IPS-18c (cell line): ENCODE data around the gene NT5E.

Experiments
- H3K4me3 ChIP-seq: 2 replicates; pipeline ENCODE4 v1.7.0; 2013; ENCODE audit warnings: low read depth, mild to moderate bottlenecking, low read length, moderate library complexity; ENCODE audit not compliant: insufficient read depth
- H3K9me3 ChIP-seq: one replicate; pipeline ENCODE4 v1.6.1; 2013; ENCODE audit warnings: mild to moderate bottlenecking, low read length, moderate library complexity; ENCODE audit not compliant: control insufficient read depth, insufficient read depth

NT5E gene

DNA sequence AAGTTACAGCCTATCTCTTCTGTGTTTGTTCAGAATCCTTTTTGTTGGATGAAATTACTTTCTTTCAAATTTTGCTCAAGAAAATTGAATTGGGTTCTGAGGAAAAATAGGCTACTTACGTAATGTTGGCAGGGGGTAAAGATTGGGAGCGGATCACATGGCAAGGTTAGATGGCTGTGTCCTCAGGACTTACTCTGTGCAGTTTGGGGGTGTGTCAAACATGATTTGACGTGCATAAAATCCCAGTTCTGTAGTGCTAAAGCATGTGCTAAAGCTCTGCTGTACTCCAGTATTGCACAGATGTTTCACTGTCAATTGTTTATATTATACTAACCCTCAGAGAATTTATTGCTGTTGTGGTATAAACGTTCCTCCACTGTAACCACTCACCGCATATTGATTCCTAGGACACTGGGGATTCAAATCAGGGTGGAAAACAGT lies 2.6 kb downstream of the NT5E start:
- no peak overlapping the region for H3K4me3 ChIP-seq
- peaks cover 2% of the 10 kb centered on the region for H3K9me3 ChIP-seq

DNA sequence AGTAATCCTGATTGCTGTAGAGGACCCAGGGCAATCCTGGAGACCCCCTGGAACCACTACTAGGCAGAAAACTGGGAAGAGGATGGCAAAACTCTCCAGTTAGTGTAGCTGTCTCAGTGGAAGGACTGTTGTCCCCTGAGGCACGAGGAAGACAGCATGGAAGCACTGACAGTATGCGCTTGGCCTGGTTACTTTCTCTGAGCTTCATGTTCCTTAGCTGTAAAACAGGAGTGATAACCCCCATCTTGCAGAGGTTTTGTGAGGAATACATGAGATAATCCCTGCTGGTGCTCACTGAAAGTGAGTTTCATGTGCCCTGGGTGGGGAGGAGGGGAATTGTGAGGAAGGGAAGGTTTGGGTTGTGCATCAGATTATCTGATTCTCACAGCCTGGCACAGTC lies 3.2 kb downstream of the NT5E start:
- H3K9me3 ChIP-seq = peaks cover 2% of the 10 kb centered on the region
- H3K4me3 ChIP-seq = no peak overlapping the region

DNA sequence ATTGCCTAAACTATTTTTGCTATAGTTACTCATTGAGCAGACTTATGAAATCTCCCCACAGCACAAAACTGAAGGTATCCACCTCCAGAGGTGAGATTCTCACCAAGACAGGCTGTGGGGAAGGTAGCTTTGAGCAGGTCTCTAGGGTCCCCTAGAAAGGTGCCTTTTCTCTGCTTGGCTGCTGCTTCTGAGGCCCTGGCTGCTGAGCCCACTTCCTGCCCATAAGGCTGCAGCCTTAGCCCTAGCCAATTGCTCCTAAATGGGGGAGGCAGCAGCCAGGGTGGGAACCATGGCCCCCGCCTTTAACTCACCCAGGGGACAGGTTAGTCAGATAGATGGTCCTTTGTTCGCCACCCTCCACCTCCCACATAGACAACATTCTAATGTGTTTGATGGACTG lies 3.6 kb downstream of the NT5E start:
- H3K4me3 ChIP-seq = no peak overlapping the region
- peaks cover 2% of the 10 kb centered on the region for H3K9me3 ChIP-seq

DNA sequence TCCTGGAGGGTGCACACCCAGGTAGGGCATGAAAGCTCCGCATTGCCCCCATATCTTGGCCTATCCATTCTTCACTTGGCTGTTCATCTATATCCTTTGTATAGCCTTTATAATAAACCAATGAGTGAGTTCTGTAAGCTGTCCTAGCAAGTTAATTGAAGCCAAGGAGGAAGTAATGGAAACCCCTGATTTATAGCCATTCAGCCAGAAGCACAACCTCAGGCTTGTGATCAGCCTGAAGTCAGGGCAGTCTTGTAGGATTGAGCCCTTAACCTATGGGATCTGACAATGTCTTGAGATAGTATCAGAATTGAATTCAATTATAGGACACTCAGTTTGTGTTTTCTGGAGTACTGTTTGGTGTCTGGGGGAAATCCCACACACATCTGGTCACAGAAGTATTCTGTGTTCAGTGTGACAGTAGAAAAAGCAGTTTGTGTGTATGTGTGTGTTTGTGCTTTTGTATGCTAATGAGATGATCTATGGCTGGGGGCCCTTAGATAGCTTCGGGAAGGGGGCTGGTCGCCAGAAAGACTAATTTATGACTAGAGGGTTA lies 5.7 kb downstream of the NT5E start:
- Histone ChIP-seq H3K9me3 (no peaks in the 10 kb centered on the region), H3K4me3 (no peak overlapping the region)

DNA sequence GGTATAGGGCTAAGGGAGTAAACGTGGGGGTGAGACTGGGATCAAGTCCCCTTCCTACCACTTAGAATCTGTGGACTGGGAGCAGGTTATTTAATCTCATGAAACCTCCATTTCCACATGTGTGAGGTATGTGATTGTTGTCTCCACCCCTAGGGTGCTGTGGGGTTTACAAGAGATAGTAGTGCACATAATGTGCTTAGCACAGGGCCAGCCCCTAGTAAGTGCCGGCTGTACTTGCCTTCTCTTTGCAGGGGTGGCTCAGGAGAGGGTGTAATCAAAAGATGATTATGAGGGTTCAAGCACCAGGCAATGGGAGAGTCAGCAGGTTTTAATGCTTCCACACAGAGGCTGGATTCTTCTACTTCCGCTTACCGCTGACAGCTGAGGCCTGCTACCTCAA lies 6.9 kb downstream of the NT5E start:
- H3K4me3 ChIP-seq = no peak overlapping the region
- H3K9me3 ChIP-seq = no peaks in the 10 kb centered on the region

DNA sequence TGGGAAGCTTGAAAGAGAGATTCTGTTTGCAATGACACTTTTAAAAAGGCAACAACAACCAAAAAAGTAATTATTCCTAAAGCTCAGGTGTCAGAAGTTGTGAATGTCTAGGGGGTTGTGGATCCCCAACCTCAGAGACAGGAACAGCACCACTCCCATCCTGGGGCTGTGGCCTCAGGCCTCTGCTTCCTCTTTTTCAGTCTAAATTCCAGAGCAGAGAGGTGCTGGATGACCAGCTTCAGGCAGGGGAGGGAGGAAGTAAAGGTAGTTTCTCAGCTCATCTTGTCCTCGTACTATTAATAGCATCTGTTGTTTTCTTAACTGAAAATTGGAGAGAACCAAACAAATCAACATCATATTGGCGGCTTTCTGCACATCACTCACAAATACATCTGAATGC lies 8.3 kb downstream of the NT5E start:
- H3K4me3 ChIP-seq = no peak overlapping the region
- no peaks in the 10 kb centered on the region for H3K9me3 ChIP-seq

DNA sequence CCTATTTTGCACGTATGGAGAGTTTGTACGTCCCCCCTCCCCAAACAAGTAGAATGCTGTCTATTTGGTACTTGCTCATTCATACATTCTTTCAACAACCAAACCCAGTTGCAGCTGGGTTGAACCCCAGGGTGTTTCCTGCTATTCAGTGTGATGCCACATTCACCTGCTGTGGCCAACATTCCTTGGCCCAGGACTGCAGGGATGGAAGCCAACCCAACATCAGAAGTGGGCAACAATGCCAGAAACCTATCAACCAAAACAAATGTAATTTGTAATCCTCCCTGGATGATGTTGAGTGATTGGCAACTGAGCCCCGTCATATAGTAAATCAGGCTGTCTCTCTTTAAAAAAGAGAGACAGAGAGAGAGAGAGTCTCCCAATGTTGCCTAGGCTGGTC lies 8.9 kb downstream of the NT5E start:
- H3K9me3 ChIP-seq = no peaks in the 10 kb centered on the region
- no peak overlapping the region for H3K4me3 ChIP-seq

DNA sequence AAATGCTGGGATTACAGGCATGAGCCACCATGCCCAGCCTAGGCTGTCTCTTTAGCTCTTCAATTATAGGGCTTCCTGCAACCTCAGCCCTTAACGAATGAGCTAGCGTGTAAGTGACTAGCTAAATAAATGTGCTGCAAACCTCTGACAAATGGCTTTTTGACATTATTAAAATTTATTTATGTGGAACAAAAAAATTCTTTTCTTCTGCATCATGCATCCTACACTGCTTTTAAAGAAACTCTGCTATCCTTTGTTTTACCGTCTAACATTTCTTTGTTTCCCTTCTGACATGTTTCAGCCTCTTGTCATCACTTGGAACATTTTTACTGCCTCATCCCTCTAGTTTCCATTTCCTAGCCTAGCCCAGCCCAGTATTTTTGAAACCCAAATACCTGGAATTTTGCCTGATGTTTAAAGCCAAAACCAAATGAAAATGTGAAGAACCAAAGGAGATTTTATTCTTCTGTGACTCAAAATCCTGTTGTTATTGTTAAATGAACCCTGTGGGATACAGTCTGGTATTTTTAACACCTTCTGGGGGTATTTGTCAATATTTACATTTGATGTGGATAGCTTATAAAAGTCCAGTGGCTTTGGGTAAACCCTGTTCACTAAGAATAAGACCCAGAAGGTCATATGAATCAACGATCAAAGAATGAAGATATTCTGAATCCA lies 9.5 kb downstream of the NT5E start:
- H3K4me3 ChIP-seq = no peak overlapping the region
- H3K9me3 ChIP-seq = no peaks in the 10 kb centered on the region

DNA sequence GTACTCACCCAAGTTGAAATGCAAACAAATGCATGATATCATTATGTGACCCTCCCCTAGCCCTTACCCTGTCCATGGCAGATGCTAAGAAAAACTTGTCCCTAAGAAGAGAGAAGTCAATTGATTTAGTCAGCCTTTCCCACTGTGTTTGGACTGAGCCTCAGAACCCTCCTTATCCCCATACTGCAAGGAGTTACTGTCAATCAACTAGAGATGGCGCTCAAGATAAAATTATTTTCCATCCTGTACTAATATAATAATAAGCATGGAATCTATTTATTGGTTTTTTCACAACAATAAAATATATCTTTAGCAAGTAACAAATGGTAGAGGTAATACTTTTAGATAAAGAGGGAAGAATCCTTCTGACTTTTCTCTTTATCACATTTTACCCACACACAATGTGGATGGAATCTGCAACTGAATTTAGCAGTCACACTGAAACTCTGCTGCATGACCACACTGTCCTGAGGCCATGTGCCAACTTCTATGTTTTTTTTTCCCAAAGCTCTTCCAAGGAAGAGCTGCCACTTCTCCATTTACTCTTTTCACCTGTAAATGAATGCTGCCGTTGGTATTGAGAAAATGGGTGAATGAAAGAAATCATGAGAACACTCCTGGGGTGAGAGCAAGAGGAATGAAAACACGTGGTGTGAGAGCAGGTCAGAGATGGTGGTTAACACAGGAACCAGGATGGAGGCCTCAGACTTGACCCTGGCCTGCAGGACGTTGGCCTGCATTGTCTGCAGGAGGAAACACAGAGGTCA lies 10.5 kb downstream of the NT5E start:
- H3K9me3 ChIP-seq = no peaks in the 10 kb centered on the region
- H3K4me3 ChIP-seq = no peak overlapping the region

DNA sequence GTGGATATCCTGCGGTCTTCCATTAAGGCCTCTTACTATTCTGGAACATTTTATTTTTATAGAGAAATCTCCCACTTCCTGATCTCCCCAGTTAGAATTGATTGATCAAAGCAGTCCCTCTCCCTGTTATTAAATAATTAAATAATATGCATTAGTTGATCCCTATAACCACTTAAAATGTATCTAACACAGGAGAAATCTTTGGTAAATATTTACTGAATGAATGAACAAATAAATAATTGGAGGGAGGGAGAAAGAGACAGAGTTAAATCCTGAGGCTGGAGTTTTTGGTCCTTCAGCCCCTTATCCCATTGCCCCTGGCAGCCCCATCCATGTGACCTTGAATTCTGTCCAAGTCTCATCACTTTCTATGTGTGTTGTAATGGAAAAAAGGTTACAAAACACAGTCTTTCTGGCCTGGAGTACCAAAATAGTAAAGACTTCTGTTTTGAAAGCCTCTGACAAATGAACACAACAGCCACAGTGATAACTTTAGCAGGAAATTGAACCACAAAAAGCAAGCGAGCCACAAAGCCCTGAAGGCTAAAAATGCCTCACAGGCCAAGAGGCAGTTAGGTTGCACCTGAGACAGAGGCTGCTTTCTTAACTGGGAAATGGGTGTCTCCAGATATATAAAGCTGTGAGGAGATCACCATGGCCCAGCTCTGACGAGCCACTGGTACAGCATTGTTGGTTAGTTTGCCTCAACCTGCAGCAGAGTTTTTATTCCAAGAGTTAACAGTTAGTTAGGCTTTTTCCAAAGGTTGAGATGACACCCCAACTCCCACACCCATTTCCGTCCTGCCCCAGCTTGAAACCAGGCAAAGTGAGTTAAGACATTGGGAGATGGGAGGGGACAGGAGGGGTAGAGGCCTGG lies 11.3 kb downstream of the NT5E start:
- Histone ChIP-seq H3K9me3 (no peaks in the 10 kb centered on the region), H3K4me3 (no peak overlapping the region)

DNA sequence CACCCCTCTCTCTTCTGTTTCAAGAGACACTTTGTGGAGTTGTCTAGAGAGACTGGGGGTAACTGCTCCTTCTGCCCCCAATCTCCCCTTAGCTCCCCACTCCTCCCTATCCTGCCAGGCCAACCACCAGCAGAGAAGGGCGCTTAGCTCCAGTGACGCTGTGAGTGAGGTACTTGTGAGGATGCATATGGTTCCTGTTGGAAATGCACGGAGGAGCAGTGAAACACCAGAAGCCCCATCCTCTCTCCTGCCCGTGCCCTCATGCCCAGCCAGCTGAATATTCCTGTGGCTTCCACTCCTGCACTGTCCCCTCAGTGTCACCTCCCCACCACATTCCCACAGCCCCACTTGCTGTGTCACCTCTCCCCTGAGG lies 11.9 kb downstream of the NT5E start:
- Histone ChIP-seq H3K4me3 (no peak overlapping the region), H3K9me3 (no peaks in the 10 kb centered on the region)

DNA sequence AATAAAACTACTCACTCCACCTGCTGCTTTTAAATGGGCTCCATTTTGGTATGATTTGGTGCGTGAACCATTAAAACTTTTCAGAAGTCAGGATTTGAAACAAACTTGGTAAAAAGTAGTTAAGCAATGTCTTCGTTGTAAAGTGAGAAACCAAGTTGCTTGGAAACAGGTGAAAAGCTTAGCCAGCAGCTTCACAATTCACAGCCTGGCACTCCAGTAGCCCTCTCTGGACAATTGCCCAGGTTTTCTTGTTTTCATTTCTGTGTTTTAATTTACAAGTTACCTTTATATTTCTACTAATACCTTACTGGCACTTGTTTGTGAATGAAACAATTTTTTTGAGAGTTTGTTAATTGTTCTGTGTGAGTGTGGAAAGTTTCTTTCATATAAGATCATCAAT lies 12.8 kb downstream of the NT5E start:
- Histone ChIP-seq H3K4me3 (no peak overlapping the region), H3K9me3 (no peaks in the 10 kb centered on the region)

DNA sequence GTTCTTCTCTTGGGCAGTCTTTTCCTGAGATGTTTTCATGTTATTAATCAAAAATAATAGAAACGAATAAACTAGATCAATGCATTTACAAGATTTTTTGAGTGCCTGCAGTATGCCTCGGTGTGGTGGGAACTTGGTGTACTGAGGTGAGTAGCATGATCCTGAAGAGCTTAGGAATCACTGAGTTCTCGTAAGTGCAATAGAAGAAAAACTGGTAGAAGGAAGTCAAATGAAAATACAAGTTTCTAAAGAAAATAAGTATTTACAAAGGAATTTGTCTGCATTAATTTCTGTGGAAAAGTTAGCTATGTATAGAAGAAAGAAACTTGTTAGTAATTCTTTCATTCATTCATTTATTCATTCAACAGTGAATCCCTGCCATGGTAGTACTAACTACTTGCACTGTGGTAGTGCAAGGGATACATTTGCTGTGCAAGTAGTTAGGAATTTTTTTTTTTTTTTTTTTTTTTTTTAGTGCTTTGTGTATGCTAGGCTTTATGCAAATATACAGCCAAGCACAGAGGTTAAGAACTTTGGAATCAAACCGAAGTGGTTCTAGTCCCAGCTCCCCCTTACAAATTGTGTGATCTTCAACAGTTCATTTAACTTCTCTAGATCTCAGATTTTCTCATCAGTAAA lies 13.9 kb downstream of the NT5E start:
- Histone ChIP-seq H3K4me3 (no peak overlapping the region), H3K9me3 (no peaks in the 10 kb centered on the region)

DNA sequence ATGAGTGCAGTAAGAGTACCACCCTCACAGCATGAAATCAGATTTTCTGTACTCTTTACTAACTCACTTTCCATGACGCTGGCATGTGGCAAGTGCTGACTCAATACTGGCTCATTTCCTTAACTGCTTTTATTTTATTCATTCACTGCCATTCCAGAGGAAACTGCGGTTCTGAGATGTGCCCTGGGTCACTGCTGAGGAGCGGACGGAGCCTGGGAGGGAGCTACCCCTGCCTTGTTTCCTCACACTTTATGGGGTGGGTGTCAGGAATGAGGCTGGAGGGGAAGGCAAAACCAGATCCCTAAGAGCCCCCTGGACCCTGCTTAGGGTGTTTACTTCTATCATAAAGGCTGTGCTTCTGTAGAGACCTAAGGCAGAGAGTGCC lies 14.4 kb downstream of the NT5E start:
- Histone ChIP-seq H3K4me3 (no peak overlapping the region), H3K9me3 (no peaks in the 10 kb centered on the region)

DNA sequence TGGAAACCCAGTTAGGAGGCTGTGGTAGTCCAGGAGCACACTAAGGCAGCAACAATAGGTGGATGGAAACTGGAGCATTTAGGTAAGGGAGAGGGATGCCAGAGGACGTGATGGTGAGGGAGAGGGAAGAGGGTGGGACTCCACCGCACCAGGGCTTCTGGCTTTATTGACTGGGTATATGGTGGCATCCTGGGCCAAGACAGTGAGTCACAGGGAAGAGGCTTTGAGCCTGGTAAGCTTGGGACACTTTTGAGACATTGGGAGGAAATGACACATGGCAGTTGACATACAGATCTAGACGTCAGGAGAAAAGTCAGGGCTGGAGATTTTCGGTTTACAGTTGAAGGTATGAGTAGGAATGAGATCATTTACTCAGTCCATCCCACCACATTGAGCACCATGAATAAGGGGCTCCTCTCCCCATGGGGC lies 14.9 kb downstream of the NT5E start:
- no peaks in the 10 kb centered on the region for H3K9me3 ChIP-seq
- H3K4me3 ChIP-seq = no peak overlapping the region

DNA sequence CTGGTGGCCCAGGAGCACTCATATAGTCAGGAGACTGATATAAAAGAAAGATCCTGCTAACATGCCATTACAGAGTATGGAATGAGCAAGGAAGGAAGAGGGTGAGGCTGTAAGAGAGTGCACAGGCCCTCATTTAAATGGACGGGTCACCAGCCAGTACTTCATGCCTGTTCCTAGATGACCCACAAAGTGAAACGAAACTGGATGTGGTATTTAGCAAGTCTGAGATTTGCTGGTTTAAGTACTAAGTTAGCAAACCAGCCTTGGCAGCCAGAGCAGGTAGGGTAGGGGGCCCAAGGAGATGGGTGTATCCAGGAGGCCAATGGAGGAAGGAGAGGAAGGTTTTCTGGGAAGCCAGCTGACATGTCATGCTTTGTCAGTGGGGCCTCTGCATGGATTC lies 15.9 kb downstream of the NT5E start:
- Histone ChIP-seq H3K9me3 (no peaks in the 10 kb centered on the region), H3K4me3 (no peak overlapping the region)

DNA sequence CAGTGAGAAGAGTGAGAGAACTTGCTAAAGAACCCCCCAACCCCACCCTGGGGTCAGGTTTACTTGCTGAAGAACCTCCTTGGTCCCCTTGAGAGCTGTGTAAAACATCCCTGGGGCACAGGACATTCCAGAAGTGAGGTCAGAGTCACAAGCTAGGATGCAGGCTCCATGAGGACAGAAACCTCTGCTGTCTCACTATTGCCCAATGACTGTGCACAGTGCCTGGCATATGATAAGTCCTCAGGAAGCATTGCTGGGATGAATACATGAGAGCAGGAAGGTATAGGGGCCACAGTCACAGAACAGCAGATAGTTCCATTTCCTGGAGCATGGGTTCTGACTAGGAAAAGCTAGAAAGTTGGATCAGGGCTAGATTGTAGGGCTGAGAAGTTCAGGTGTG lies 18.4 kb downstream of the NT5E start:
- no peak overlapping the region for H3K4me3 ChIP-seq
- H3K9me3 ChIP-seq = peaks cover 2% of the 10 kb centered on the region
